ENCODE measurements around the gene EPHB2. TPM values are rescaled to one million over a fixed set of nuclear protein-coding genes. Genes with fewer than 3 reads are reported as not detected.

The EPHB2 gene
- total and polyA plus RNA-seq, 2 of the 4 experiments (the other 2 are of a cell fraction) = 52.3 to 58.8 TPM

DNA sequence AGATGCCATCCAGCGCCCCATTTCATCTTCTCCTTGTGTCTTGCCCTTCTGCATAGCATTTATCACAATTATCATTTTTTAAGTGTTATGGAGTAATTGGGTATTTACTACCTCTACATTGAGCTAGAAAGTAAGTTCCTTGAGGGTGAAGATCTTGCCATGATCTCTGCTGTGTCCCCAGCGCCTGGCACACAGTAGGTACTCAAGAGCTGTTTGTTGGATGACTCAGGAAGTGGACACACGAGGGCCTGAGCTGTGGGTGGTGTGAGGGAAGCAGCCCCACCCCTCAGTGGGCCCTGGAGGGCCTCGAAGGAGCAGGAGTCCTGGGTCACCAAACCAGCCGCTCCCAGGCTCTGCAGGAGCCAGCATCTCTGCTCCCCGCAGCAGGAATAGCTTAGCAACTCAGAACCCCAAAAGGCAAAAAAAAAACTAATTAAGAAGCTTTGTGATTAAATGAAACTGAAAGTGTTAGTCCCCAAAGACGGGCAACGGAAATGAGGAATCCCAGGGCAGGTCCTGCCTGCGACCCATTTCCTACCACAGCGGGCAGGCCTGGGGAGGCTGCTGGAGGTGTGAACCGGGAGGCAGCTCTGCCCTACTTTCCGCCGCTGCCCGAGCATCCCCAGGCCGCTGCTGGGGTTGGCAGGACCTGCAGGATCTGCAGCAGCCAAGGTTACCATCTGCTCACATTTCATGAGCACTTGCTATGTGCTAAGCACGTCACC is 174.3 kb downstream of the EPHB2 start (continued):
- no peak for TF ChIP-seq NFE2L2 (IDR thresholded peaks at IDR 0.05; ENCODE audit: low read depth, low read length)

DNA sequence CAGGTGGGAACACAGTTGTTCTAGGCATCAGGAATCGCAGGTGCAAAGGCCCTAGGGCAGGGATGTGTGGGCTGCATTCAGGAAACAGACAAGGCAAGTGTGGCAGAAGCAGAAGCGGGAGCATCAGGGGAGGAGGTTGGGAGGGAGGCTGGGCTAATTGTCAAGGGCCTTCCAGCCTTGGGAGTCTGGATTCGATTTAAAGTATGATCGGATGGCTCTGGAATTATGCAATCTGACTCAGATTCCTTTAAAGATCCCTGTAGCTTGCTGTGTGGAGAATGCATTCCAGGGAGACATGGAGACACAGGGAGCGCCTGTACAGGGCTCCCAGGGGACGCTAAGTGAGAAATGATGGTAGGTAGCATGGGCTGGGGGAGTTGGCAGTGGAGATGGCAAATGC is 175.6 kb downstream of the EPHB2 start:
- Histone ChIP-seq H2AFZ (replicated peaks; ENCODE audit: low read length, poor library complexity) (peak overlapping the region; percentile 65), H3K23ac (ENCODE audit: low read depth, low read length) (no peak overlapping the region), H3K9ac (ENCODE audit: low read depth, low read length) (no peak overlapping the region), H2BK20ac (ENCODE audit: low read depth, low read length) (no peak overlapping the region), H3K9me3 (ENCODE audit: control insufficient read depth, insufficient read depth, low read length) (no peaks in the 10 kb centered on the region), H3K14ac (replicated peaks; ENCODE audit: low read depth, low read length) (no peak overlapping the region; the same call in 1 of the 2 replicates), H3K18ac (ENCODE audit: low read depth, low read length) (no peak overlapping the region), H2BK120ac (ENCODE audit: low read depth, low read length) (no peak overlapping the region), H4K91ac (ENCODE audit: insufficient read depth, low read depth, low read length) (no peak overlapping the region), H2AK9ac (replicated peaks; ENCODE audit: low read depth, low read length, poor library complexity) (no peak overlapping the region), H3K4ac (ENCODE audit: low read depth, low read length) (no peak overlapping the region), H4K5ac (ENCODE audit: low read depth, low read length) (no peak overlapping the region), H4K20me1 (ENCODE audit: insufficient read depth, low read length) (peaks cover 23% of the 10 kb centered on the region), H3K4me2 (ENCODE audit: low read depth, low read length) (no peak overlapping the region), H3K4me1 (ENCODE audit: control insufficient read depth, insufficient read depth, low read length) (peaks cover 5% of the 10 kb centered on the region; the same call in 1 of the 2 replicates), H3K27ac (ENCODE audit: insufficient read depth, low read length) (no peak overlapping the region), H2AK5ac (ENCODE audit: low read depth, low read length) (no peak overlapping the region), H3K27me3 (ENCODE audit: control insufficient read depth, insufficient read depth, low read length) (no peaks in the 10 kb centered on the region), H2BK5ac (ENCODE audit: low read depth, low read length, poor library complexity, severe bottlenecking) (no peak overlapping the region), H4K8ac (ENCODE audit: low read depth in 2 of 2, low read length in 2 of 2) (no peak overlapping the region), H3K56ac (ENCODE audit: extremely low read depth, insufficient read depth, low read length) (no peak overlapping the region), H3K79me1 (ENCODE audit: low read depth in 1 of 2, low read length in 2 of 2) (no peaks in the 10 kb centered on the region), H3K9me1 (ENCODE audit: insufficient read depth, low read length) (no peaks in the 10 kb centered on the region), H3K36me3 (ENCODE audit: control insufficient read depth, insufficient read depth, low read length) (peaks cover 22% of the 10 kb centered on the region; the same call in 1 of the 2 replicates), H2BK15ac (ENCODE audit: low read depth, low read length) (no peak overlapping the region), H3K4me3 (ENCODE audit: insufficient read depth, low read depth, low read length) (no peak overlapping the region)
- ChIA-PET CTCF (interaction anchor here (1.1 kb wide), 1 partner anchor 181 kb away, joined by 4 read pairs; no protein-coding TSS in a partner anchor), POLR2A (ENCODE audit: unreplicated experiment) (no interaction called here)
- no peak for TF ChIP-seq POLR2A (IDR thresholded peaks at IDR 0.05; ENCODE audit: low read depth, low read length)
- TF ChIP-seq CEBPB (IDR thresholded peaks at IDR 0.05; ENCODE audit: low read depth, low read length) = peak; percentile 88
- dilution Hi-C loops (cut with HindIII; ENCODE audit: low sequenced_read_pairs, unreplicated experiment) (no loop called here), in situ Hi-C loops (cut with MboI; ENCODE audit: low sequenced_read_pairs) (loop anchor here (10.0 kb wide), 1 partner anchor 181 kb away; no protein-coding TSS in a partner anchor), intact Hi-C loops (cut with micrococcal nuclease) (no loop called here)
- 45% methylated on average over 4 of the region's 6 CpGs; no CpG with 5 or more reads in 1 of the 2 experiments for WGBS, 2 experiments (ENCODE audit: extremely low coverage in 2 of 2, insufficient read length in 1 of 2)
- DNase-seq = peak; percentile 74
- no TSS peak for BruUV-seq (replicated peaks)
- peak; percentile 82 for ATAC-seq (ENCODE audit: low read depth)

Measured in IMR-90 (cell line).